Panc1 (cell line): ENCODE results near the gene PCGF1. TPM values are rescaled to one million over a fixed set of nuclear protein-coding genes. Genes with fewer than 3 reads are reported as not detected.
A peak's percentile ranks its signal among the peaks of the same experiment; 100 is the strongest.

Experiments
- ATAC-seq: fragments of 200-7000 bp; cut with Tn5 transposase; 2 replicates; pipeline ENCODE4 v1.9.1; 2020; ENCODE audit warnings: mild to moderate bottlenecking, moderate library complexity
- BruUV-seq: library from RNA; stranded (reverse); fragments of 400-500 nt; replicated peaks from 2 replicates; lab custom pipeline; 2021; lab: Mats Ljungman, UMichigan
- CTCF ChIA-PET: fragments of 300-600 bp; sonication (Branson Sonifier 250); formaldehyde crosslinking; loops from one replicate; lab custom pipeline; 2022; ENCODE audit warnings: antibody characterized with exemption; lab: Charles Lee
- POLR2A ChIA-PET: fragments of 300-600 bp; sonication (Branson Sonifier 250); formaldehyde crosslinking; loops from one replicate; lab custom pipeline; 2022; ENCODE audit warnings: antibody characterized with exemption; lab: Charles Lee
- DNase-seq: peaks from one replicate; pipeline ENCODE4 v3.0.0-alpha.2; 2010; ENCODE audit warnings: low read depth, low spot score
- H3K27ac ChIP-seq: 2 replicates; pipeline ENCODE4 v1.5.1; 2011; ENCODE audit warnings: mild to moderate bottlenecking, low read length, inconsistent platforms
- H3K27me3 ChIP-seq: fragments of 200-500 bp; sonication (Bioruptor generic); 2 replicates; pipeline ENCODE4 v1.6.0; 2014; ENCODE audit warnings: low read length, inconsistent platforms; ENCODE audit not compliant: control insufficient read depth, insufficient read depth
- H3K36me3 ChIP-seq: fragments of 200-500 bp; sonication (Bioruptor generic); 2 replicates; pipeline ENCODE4 v1.5.1; 2014; ENCODE audit warnings: inconsistent platforms, mild to moderate bottlenecking, low read length, moderate library complexity; ENCODE audit not compliant: control insufficient read depth, insufficient read depth
- H3K4me1 ChIP-seq: 2 replicates; pipeline ENCODE4 v1.5.1; 2011; ENCODE audit warnings: inconsistent platforms, mild to moderate bottlenecking, low read length, moderate library complexity; ENCODE audit not compliant: control insufficient read depth, insufficient read depth
- H3K4me3 ChIP-seq, 2 experiments: 2 replicates each; pipeline ENCODE4 v1.5.1; 2011 to 2012; ENCODE audit warnings: low read depth in 2 of 2, low read length in 2 of 2, mild to moderate bottlenecking in 2 of 2, inconsistent platforms in 1 of 2, moderate library complexity in 1 of 2
- H3K9me3 ChIP-seq: fragments of 200-500 bp; sonication (Bioruptor generic); 2 replicates; pipeline ENCODE4 v1.5.1; 2014; ENCODE audit warnings: low read depth, mild to moderate bottlenecking, inconsistent platforms, low read length, moderate library complexity; ENCODE audit not compliant: control insufficient read depth, insufficient read depth
- POLR2AphosphoS5 ChIP-seq: IDR thresholded peaks from 2 replicates; pipeline ENCODE4 v1.6.1; 2012; ENCODE audit warnings: mild to moderate bottlenecking, low read depth, low read length, moderate library complexity
- SIN3A ChIP-seq: IDR thresholded peaks from 2 replicates; pipeline ENCODE4 v1.6.1; 2012; ENCODE audit warnings: low read depth, mild to moderate bottlenecking, low read length, moderate library complexity, borderline replicate concordance; ENCODE audit not compliant: insufficient read depth
- TCF7L2 ChIP-seq: IDR thresholded peaks from 2 replicates; pipeline ENCODE4 v1.6.1; 2011; ENCODE audit warnings: mild to moderate bottlenecking, low read depth, low read length, inconsistent platforms
- in situ Hi-C: cut with HindIII; loops from 2 replicates; pipeline ENCODE4 v1.10.0; 2016; ENCODE audit warnings: low sequenced_read_pairs, low pct_unique_long_range_greater_than_20kb
- intact Hi-C: fragments of 100-400 bp; cut with micrococcal nuclease; formaldehyde crosslinking; loops from one replicate; pipeline ENCODE4 v1.10.0; 2022; ENCODE audit not compliant: unreplicated experiment
- total RNA-seq: library from RNA; stranded (reverse); gene quantifications from one replicate; pipeline ENCODE4 v1.2.1, GENCODE V29; 2021; ENCODE audit not compliant: unreplicated experiment
- TF ChIP-seq, protein P1 (sequence below): fragments of 450-650 bp; IDR thresholded peaks from 2 replicates; pipeline ENCODE4 v1.5.1; 2017; ENCODE audit warnings: mild to moderate bottlenecking
- TF ChIP-seq, protein P2 (sequence below), 2 experiments: IDR thresholded peaks; 2 replicates each; pipeline ENCODE4 v1.6.1; 2011 to 2012; ENCODE audit warnings: low read depth in 2 of 2, control low read depth in 1 of 2, low read length in 1 of 2, mild to moderate bottlenecking in 1 of 2, moderate library complexity in 1 of 2; ENCODE audit not compliant: insufficient read depth in 1 of 2

The PCGF1 gene
- total RNA-seq, 1 experiment from 2014 or later: 36.8 TPM

DNA sequence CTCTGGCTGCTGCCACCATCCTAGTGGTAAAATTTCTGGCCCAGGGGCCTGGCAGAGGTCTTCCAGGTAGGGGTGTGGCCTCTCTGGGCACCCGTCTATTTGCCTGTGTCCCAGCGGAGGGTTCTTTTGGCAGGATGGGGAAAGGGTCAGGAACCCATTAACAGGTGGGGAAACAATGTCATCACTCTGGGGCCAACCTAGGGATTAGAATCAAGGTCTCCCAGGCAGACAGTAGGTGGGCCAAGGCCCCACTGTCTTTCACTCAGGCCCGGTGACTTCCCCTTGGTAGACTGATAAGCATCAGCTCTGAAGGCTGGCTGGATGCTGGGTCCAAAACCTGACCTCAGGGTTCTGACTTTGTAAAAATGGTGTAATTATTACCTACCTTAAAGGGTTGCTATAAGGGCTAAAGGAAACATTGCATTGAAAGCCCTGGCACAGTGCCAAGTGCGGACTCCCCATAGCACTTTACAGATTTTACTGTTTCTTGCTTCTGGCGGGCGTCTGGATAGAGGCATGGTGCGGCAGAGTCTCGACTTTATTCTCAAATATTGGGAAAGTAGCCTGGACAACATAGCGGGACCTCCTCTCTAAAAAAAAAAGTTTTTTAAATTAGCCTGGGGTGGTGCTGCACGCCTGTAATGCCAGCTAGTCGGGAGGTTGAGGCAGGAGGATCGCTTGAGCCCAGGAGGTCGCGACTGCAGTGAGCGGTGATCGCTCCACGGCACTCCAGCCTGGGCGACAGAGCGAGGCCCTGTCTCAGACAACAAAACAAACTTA lies 10.3 kb downstream of the PCGF1 start:
- Histone ChIP-seq H3K4me3 (no peak overlapping the region), H3K27ac (no peak overlapping the region), H3K4me1 (peaks cover 32% of the 10 kb centered on the region), H3K27me3 (no peaks in the 10 kb centered on the region), H3K36me3 (no peaks in the 10 kb centered on the region), H3K9me3 (no peaks in the 10 kb centered on the region)
- ChIA-PET CTCF (no interaction called here), POLR2A (no interaction called here)
- ATAC-seq (no peak), DNase-seq (no peak)
- TF ChIP-seq, protein P1, sequence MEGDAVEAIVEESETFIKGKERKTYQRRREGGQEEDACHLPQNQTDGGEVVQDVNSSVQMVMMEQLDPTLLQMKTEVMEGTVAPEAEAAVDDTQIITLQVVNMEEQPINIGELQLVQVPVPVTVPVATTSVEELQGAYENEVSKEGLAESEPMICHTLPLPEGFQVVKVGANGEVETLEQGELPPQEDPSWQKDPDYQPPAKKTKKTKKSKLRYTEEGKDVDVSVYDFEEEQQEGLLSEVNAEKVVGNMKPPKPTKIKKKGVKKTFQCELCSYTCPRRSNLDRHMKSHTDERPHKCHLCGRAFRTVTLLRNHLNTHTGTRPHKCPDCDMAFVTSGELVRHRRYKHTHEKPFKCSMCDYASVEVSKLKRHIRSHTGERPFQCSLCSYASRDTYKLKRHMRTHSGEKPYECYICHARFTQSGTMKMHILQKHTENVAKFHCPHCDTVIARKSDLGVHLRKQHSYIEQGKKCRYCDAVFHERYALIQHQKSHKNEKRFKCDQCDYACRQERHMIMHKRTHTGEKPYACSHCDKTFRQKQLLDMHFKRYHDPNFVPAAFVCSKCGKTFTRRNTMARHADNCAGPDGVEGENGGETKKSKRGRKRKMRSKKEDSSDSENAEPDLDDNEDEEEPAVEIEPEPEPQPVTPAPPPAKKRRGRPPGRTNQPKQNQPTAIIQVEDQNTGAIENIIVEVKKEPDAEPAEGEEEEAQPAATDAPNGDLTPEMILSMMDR: no peak
- TF ChIP-seq SIN3A: no peak
- 0 out of 2 replicates have a peak, but pooled peaks have one; percentile 34 for TF ChIP-seq POLR2AphosphoS5
- in situ Hi-C loops: no loop called here
- BruUV-seq: no TSS peak
- intact Hi-C loops: no loop called here

DNA sequence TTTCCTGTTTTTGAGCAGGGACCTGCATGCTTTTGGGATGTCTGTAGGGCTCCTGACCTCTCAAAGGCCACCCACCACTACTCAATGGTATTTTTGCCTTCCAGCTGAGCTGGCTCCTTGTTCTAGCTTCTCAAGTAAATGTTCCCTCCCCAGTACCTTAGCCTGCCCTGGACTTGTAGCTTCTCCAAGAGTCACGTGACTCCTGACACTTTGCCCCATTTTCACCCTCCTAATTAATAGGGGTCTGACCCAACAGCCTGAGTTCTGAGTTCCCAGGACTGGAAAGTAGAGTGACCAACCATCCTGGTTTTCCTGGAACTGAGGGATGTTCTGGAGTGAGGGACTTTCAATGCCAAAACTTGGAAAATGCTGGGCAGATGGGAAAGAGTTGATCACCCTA lies 12.1 kb downstream of the PCGF1 start:
- BruUV-seq: no TSS peak
- Histone ChIP-seq H3K9me3 (no peaks in the 10 kb centered on the region), H3K4me3 (no peak overlapping the region), H3K27ac (no peak overlapping the region), H3K27me3 (no peaks in the 10 kb centered on the region), H3K36me3 (no peaks in the 10 kb centered on the region; the same call in 1 of the 2 replicates), H3K4me1 (peaks cover 15% of the 10 kb centered on the region)
- TF ChIP-seq, protein P1: no peak
- TF ChIP-seq SIN3A (no peak), POLR2AphosphoS5 (no peak), TCF7L2 (no peak)
- TF ChIP-seq, protein P2, sequence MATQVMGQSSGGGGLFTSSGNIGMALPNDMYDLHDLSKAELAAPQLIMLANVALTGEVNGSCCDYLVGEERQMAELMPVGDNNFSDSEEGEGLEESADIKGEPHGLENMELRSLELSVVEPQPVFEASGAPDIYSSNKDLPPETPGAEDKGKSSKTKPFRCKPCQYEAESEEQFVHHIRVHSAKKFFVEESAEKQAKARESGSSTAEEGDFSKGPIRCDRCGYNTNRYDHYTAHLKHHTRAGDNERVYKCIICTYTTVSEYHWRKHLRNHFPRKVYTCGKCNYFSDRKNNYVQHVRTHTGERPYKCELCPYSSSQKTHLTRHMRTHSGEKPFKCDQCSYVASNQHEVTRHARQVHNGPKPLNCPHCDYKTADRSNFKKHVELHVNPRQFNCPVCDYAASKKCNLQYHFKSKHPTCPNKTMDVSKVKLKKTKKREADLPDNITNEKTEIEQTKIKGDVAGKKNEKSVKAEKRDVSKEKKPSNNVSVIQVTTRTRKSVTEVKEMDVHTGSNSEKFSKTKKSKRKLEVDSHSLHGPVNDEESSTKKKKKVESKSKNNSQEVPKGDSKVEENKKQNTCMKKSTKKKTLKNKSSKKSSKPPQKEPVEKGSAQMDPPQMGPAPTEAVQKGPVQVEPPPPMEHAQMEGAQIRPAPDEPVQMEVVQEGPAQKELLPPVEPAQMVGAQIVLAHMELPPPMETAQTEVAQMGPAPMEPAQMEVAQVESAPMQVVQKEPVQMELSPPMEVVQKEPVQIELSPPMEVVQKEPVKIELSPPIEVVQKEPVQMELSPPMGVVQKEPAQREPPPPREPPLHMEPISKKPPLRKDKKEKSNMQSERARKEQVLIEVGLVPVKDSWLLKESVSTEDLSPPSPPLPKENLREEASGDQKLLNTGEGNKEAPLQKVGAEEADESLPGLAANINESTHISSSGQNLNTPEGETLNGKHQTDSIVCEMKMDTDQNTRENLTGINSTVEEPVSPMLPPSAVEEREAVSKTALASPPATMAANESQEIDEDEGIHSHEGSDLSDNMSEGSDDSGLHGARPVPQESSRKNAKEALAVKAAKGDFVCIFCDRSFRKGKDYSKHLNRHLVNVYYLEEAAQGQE (IDR thresholded peaks at IDR 0.05; ENCODE audit: insufficient read depth in 1 of 2, low read depth in 2 of 2, low read length in 1 of 2): no peak
- ChIA-PET CTCF (no interaction called here), POLR2A (no interaction called here)
- in situ Hi-C loops (no loop called here), intact Hi-C loops (no loop called here)
- DNase-seq (no peak), ATAC-seq (no peak)
